Esophagus squamous epithelium (tissue), 5 donors: ENCODE measurements around the gene CREB3L1. TPM values are rescaled to one million over a fixed set of nuclear protein-coding genes. Genes with fewer than 3 reads are reported as not detected.

Source experiments
- DNase-seq: peaks from one replicate; lab custom pipeline; 2025; lab: John Stamatoyannopoulos, UW
- H3K27ac ChIP-seq, 4 donors: fragments of 200-600 bp; sonication (generic); one replicate each; pipeline ENCODE4 v1.5.1; 2016 to 2019; ENCODE audit warnings: mild to moderate bottlenecking in 1 of 4
- H3K27me3 ChIP-seq, 4 donors: fragments of 200-600 bp; sonication (generic); 1 replicate in 3 of 4; 2 replicates in 1 of 4; pipeline versions ENCODE4 v1.5.1 to v1.6.0; 2017 to 2021; ENCODE audit warnings: antibody characterized with exemption in 1 of 4
- H3K36me3 ChIP-seq, 3 donors: fragments of 200-600 bp; sonication (generic); one replicate each; pipeline ENCODE4 v1.5.1; 2016 to 2019
- H3K4me1 ChIP-seq, 3 donors: fragments of 200-600 bp; sonication (generic); one replicate each; pipeline ENCODE4 v1.5.1; 2017 to 2019
- H3K4me3 ChIP-seq, 4 donors: fragments of 200-600 bp; sonication (generic); 1 replicate in 3 of 4; 2 replicates in 1 of 4; pipeline ENCODE4 v1.5.1; 2016 to 2019; ENCODE audit warnings: mild to moderate bottlenecking in 2 of 4, moderate library complexity in 1 of 4
- H3K9me3 ChIP-seq, 3 donors: fragments of 200-600 bp; sonication (generic); one replicate each; pipeline ENCODE4 v1.5.1; 2016 to 2019
- POLR2A ChIP-seq, 4 donors: fragments of 450-650 bp; IDR thresholded peaks; one replicate each; pipeline ENCODE4 v1.6.1; 2017; ENCODE audit warnings: antibody characterized with exemption in 4 of 4, mild to moderate bottlenecking in 4 of 4, moderate library complexity in 3 of 4
- WGBS, 2 donors: methylation state at CpG; one replicate each; pipeline ENCODE4 v1.1.5; 2018; 5-methylcytosine and 5-hydroxymethylcytosine counted together
- intact Hi-C: fragments of 100-400 bp; cut with DNase I; formaldehyde crosslinking; loops from one replicate; pipeline ENCODE4 v1.15.0; 2022
- total RNA-seq, 4 donors: library from RNA; depleted of rRNA; stranded (reverse); fragments of >200 nt; gene quantifications; one replicate each; pipeline ENCODE4 v1.1.0, GENCODE V29; 2016
- TF ChIP-seq, protein P1 (sequence below), 6 experiments: fragments of 450-650 bp in 4 of 6; fragments of 200-600 bp in 2 of 6; sonication (generic) in 2 of 6; IDR thresholded peaks; one replicate each; pipeline ENCODE4 v1.5.1; 2016 to 2019; ENCODE audit warnings: antibody characterized with exemption in 6 of 6, mild to moderate bottlenecking in 4 of 6, moderate library complexity in 4 of 6
- donor health status: DM: yes; HTN: yes; CAD: no.

The CREB3L1 gene
- total RNA-seq, 4 donors from 2014 or later: 0.13 to 2.1 (median 0.63) TPM

DNA sequence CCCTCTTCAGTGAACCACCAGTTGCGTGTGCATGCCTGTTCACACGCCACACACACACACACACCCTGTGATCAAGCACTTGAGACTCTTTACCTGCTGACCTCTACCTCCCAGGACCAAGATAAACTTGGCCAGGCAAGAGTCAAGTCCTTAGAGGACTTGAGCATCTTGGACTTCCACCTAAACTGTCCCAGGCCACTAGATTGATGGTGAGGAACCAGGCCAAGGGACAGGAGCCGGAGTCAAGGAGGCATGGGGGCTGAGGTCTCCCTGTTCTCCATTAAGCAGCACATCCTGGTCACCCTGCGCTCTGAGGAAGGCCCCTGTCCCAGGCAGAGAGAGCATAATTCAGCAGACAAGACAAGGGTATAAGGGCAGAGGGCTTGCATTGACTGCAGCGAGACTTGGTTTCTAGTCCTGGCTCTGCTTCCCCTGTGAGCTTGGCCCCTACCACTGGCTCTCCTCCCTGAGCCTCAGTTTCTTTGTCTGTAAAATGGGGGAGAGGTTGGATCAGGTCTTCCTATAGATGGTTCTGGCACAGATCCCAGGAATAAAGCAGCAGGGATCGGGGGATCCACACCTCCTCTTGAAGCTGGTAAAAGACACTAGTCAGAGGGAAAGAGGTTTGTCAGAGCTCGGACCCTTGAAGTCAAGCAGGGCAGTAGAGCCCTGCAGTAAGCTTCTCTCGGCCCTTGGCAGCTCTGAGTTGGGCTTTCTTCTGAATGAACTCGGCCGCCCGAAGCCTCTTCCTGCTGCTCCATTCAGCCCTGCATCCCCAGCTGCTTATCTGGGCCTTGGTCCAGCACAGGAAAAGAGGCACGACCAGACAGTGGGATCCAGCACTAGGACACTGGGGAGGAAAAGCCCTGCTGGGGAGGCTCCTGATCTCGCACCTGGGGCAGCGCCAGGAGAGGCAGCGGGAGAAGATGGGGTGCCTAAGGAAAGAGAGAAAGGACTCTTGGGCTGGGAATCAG is 2.0 kb downstream of the CREB3L1 start:
- Histone ChIP-seq H3K9me3 (no peaks in the 10 kb centered on the region), H3K4me3 (peak overlapping the region in 2 of 4 donors; percentile 19 to 50), H3K36me3 (no peaks in the 10 kb centered on the region), H3K27me3 (peaks cover 0 to 69% (median 1%) of the 10 kb centered on the region in 4 donors), H3K4me1 (peaks cover 10 to 62% (median 11%) of the 10 kb centered on the region in 3 donors), H3K27ac (peak overlapping the region in 2 of 4 donors; percentile 25 to 60)
- TF ChIP-seq POLR2A (IDR thresholded peaks at IDR 0.05): no peak
- TF ChIP-seq, protein P1, sequence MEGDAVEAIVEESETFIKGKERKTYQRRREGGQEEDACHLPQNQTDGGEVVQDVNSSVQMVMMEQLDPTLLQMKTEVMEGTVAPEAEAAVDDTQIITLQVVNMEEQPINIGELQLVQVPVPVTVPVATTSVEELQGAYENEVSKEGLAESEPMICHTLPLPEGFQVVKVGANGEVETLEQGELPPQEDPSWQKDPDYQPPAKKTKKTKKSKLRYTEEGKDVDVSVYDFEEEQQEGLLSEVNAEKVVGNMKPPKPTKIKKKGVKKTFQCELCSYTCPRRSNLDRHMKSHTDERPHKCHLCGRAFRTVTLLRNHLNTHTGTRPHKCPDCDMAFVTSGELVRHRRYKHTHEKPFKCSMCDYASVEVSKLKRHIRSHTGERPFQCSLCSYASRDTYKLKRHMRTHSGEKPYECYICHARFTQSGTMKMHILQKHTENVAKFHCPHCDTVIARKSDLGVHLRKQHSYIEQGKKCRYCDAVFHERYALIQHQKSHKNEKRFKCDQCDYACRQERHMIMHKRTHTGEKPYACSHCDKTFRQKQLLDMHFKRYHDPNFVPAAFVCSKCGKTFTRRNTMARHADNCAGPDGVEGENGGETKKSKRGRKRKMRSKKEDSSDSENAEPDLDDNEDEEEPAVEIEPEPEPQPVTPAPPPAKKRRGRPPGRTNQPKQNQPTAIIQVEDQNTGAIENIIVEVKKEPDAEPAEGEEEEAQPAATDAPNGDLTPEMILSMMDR (IDR thresholded peaks at IDR 0.05): no peak
- intact Hi-C loops: no loop called here
- no peak for DNase-seq
- WGBS, 2 donors: 24 to 47% methylated on average over 5 to 12 of the region's 15 CpGs

- Histone ChIP-seq H3K4me3 (no peak overlapping the region), H3K9me3 (no peaks in the 10 kb centered on the region), H3K27ac (peak overlapping the region in 2 of 4 donors; percentile 35 to 36), H3K27me3 (peaks cover 0 to 67% (median 1%) of the 10 kb centered on the region in 4 donors), H3K36me3 (no peaks in the 10 kb centered on the region), H3K4me1 (peaks cover 9 to 57% (median 11%) of the 10 kb centered on the region in 3 donors)
- DNase-seq: no peak
- TF ChIP-seq, protein P1 (IDR thresholded peaks at IDR 0.05): no peak
- no peak for TF ChIP-seq POLR2A (IDR thresholded peaks at IDR 0.05)
- 58 to 68% methylated on average over 3 to 5 of the region's 5 CpGs for WGBS, 2 donors
- intact Hi-C loops: no loop called here
These were observed 3.2 kb downstream of the CREB3L1 start for GRCh38 chr11:46280706-46281105.

- Histone ChIP-seq H3K4me3 (no peak overlapping the region), H3K4me1 (peaks cover 9 to 53% (median 11%) of the 10 kb centered on the region in 3 donors), H3K27ac (peak overlapping the region in 3 of 4 donors; percentile 26 to 36 (median 35)), H3K9me3 (no peaks in the 10 kb centered on the region), H3K36me3 (no peaks in the 10 kb centered on the region), H3K27me3 (peaks cover 0 to 60% (median 1%) of the 10 kb centered on the region in 4 donors)
- DNase-seq: no peak
- WGBS, 2 donors: 15 to 22% methylated on average over 4 to 5 of the region's 7 CpGs
- TF ChIP-seq, protein P1 (IDR thresholded peaks at IDR 0.05): no peak
- no peak for TF ChIP-seq POLR2A (IDR thresholded peaks at IDR 0.05)
- intact Hi-C loops: no loop called here
These were observed 3.9 kb downstream of the CREB3L1 start for GRCh38 chr11:46281371-46281831.

DNA sequence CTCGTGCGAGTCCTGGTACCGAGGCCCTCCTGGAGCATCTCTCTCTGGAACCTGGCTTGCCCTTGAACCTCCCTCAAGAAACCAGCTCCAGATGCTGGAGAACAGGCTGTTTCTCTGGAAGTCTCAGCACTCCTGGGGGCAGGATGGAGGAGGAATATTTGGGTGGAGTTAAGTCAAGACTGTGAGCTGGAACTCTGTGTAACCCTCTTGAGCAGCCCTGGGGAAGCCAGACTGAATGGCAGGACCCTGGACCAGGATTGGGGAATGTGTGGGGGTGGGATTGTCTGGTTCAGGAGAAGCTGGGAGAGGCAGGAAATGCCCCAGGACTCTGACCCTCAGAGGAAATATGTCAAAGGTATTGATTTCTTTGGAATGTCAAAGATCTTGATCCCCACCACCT is 7.7 kb downstream of the CREB3L1 start:
- H3K4me1 ChIP-seq: peaks cover 0 to 21% (median 2%) of the 10 kb centered on the region in 3 donors
- H3K9me3 ChIP-seq: no peaks in the 10 kb centered on the region

More for the DNA sequence above, 7.7 kb downstream of the CREB3L1 start:
- Histone ChIP-seq H3K27ac (peak overlapping the region in 2 of 4 donors; percentile 63 to 76), H3K4me3 (peak overlapping the region in 1 of 4 donors; percentile 45), H3K27me3 (peaks cover 0 to 26% (median 0%) of the 10 kb centered on the region in 4 donors), H3K36me3 (no peaks in the 10 kb centered on the region)
- intact Hi-C loops: no loop called here
- WGBS, 2 donors: no CpG with 5 or more reads among the region's 3 CpGs
- no peak for DNase-seq
- TF ChIP-seq POLR2A (IDR thresholded peaks at IDR 0.05): no peak
- TF ChIP-seq, protein P1 (IDR thresholded peaks at IDR 0.05): no peak
